A673 (cell line): Measurements from ENCODE around the gene TASOR. TPM values are rescaled to one million over a fixed set of nuclear protein-coding genes. Genes with fewer than 3 reads are reported as not detected.

Experiments used
- BruUV-seq: library from RNA; stranded (reverse); fragments of 400-500 nt; replicated peaks from 2 replicates; lab custom pipeline; 2021; lab: Mats Ljungman, UMichigan
- CTCF ChIA-PET: fragments of 300-600 bp; sonication (Branson Sonifier 250); formaldehyde crosslinking; loops from one replicate; lab custom pipeline; 2022; ENCODE audit warnings: antibody characterized with exemption; lab: Charles Lee
- POLR2A ChIA-PET: fragments of 300-600 bp; sonication (Branson Sonifier 250); formaldehyde crosslinking; loops from one replicate; lab custom pipeline; 2022; ENCODE audit warnings: antibody characterized with exemption; ENCODE audit not compliant: low non-redundant PET; lab: Charles Lee
- DNase-seq: peaks from one replicate; pipeline ENCODE4 v3.0.0-alpha.2; 2015; ENCODE audit warnings: low spot score
- H3K27ac ChIP-seq: fragments of 200-600 bp; sonication (generic); 2 replicates; pipeline ENCODE4 v1.5.1; 2016; ENCODE audit warnings: mixed run types, low read depth, mild to moderate bottlenecking, mixed read lengths, antibody characterized with exemption, low read length; ENCODE audit not compliant: poor library complexity, severe bottlenecking
- H3K27me3 ChIP-seq: fragments of 200-600 bp; sonication (generic); replicated peaks from 2 replicates; pipeline ENCODE4 v1.6.1; 2017; ENCODE audit warnings: mixed run types, low read depth, mild to moderate bottlenecking, mixed read lengths, antibody characterized with exemption, low read length; ENCODE audit not compliant: insufficient read depth, poor library complexity
- H3K36me3 ChIP-seq: fragments of 200-600 bp; sonication (generic); 2 replicates; pipeline ENCODE4 v1.6.1; 2016; ENCODE audit warnings: mixed run types, mild to moderate bottlenecking, mixed read lengths, antibody characterized with exemption, low read length; ENCODE audit not compliant: insufficient read depth, poor library complexity, severe bottlenecking
- H3K4me1 ChIP-seq: fragments of 200-600 bp; sonication (generic); 2 replicates; pipeline ENCODE4 v1.6.1; 2017; ENCODE audit warnings: mixed run types, mild to moderate bottlenecking, mixed read lengths, antibody characterized with exemption, low read length; ENCODE audit not compliant: insufficient read depth, poor library complexity, severe bottlenecking
- H3K4me3 ChIP-seq: fragments of 200-600 bp; sonication (generic); 2 replicates; pipeline ENCODE4 v1.5.1; 2016; ENCODE audit warnings: low read depth, mixed run types, mild to moderate bottlenecking, mixed read lengths, low read length; ENCODE audit not compliant: poor library complexity, severe bottlenecking
- H3K9me3 ChIP-seq: fragments of 200-600 bp; sonication (generic); 2 replicates; pipeline ENCODE4 v1.6.1; 2016; ENCODE audit warnings: mixed run types, low read depth, mild to moderate bottlenecking, mixed read lengths, antibody characterized with exemption, low read length; ENCODE audit not compliant: poor library complexity, severe bottlenecking
- EZH2 ChIP-seq: fragments of 200-600 bp; sonication (generic); IDR thresholded peaks from 2 replicates; pipeline ENCODE4 v1.6.1; 2017; ENCODE audit warnings: borderline replicate concordance, low read depth, mild to moderate bottlenecking, mixed read lengths, antibody characterized with exemption, low read length; ENCODE audit not compliant: poor library complexity, severe bottlenecking
- intact Hi-C: fragments of 100-400 bp; cut with micrococcal nuclease; formaldehyde crosslinking; loops from one replicate; pipeline ENCODE4 v1.10.0; 2022; ENCODE audit not compliant: unreplicated experiment
- total RNA-seq: library from RNA; stranded (reverse); gene quantifications from 2 replicates; pipeline ENCODE4 v1.2.3, GENCODE V29; 2021
- TF ChIP-seq, protein P1 (sequence below): fragments of 300-800, 200-600 bp; sonication (generic); conservative IDR thresholded peaks from 2 replicates; pipeline ENCODE4 v1.5.1; 2017; ENCODE audit warnings: low read depth, mild to moderate bottlenecking, antibody characterized with exemption, low read length, moderate library complexity, mixed read lengths

The TASOR gene
- total RNA-seq, 1 experiment from 2014 or later: 29.0 TPM

- CTCF ChIA-PET: no interaction called here
- intact Hi-C loops: no loop called here
- H3K4me1 ChIP-seq: no peaks in the 10 kb centered on the region
- TF ChIP-seq, protein P1, sequence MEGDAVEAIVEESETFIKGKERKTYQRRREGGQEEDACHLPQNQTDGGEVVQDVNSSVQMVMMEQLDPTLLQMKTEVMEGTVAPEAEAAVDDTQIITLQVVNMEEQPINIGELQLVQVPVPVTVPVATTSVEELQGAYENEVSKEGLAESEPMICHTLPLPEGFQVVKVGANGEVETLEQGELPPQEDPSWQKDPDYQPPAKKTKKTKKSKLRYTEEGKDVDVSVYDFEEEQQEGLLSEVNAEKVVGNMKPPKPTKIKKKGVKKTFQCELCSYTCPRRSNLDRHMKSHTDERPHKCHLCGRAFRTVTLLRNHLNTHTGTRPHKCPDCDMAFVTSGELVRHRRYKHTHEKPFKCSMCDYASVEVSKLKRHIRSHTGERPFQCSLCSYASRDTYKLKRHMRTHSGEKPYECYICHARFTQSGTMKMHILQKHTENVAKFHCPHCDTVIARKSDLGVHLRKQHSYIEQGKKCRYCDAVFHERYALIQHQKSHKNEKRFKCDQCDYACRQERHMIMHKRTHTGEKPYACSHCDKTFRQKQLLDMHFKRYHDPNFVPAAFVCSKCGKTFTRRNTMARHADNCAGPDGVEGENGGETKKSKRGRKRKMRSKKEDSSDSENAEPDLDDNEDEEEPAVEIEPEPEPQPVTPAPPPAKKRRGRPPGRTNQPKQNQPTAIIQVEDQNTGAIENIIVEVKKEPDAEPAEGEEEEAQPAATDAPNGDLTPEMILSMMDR: no peak
- TF ChIP-seq EZH2: no peak
- no peaks in the 10 kb centered on the region for H3K9me3 ChIP-seq
- no peak for DNase-seq
- H3K36me3 ChIP-seq: peaks cover 14% of the 10 kb centered on the region
- no peaks in the 10 kb centered on the region for H3K27me3 ChIP-seq
- no TSS peak for BruUV-seq
- POLR2A ChIA-PET: no interaction called here
- no peak overlapping the region for H3K27ac ChIP-seq
- H3K4me3 ChIP-seq: no peak overlapping the region
These were observed 37.7 kb downstream of the TASOR start for GRCh38 chr3:56645407-56645806.

DNA sequence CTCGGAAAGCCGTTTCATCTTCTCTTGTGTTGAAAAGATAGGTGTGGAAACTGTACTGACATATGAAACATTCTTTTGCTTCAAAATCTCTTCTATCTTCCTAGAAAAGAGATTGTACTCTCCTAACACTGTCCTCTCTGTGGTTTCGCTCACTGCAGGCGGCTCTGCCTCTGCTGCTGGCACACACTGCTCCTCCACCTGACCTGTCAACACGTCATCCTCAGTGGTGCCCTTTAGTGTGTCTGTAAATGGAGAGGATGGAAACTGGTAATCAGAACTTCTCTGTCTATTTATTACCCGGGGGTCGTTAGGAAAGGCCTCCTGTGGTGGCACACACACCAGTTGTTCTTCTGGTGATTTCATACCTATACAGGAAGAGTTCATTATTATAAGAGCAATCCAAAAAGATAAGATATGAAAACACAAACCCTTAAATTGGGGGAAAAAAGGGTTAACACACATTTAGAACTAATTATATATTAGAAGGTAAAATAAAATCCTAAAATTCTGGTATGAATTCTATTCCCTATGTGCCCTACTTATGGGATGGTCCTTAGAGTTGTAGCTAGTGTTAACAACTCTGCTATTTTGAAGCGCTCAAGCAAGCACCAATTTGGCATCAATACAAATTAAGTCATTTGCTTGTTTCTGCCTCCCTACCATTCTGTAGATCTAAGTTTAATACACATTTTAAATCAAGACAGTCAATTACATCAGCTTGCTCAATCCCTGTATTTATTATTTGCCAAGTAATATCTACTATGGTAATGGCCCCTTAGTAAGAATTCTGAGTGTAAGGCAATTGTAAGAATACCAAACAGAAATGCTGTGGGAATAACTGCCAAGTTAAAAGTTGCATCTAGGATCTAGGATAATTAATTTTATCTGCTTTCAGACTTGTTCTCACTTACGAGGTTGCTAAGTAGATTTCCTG lies 49.2 kb downstream of the TASOR start:
- DNase-seq: no peak
- peaks cover 6% of the 10 kb centered on the region for H3K36me3 ChIP-seq

More for the DNA sequence above, 49.2 kb downstream of the TASOR start:
- POLR2A ChIA-PET: no interaction called here
- no peaks in the 10 kb centered on the region for H3K4me1 ChIP-seq
- intact Hi-C loops: no loop called here
- TF ChIP-seq, protein P1: no peak
- TF ChIP-seq EZH2: no peak
- H3K9me3 ChIP-seq: no peaks in the 10 kb centered on the region
- no peaks in the 10 kb centered on the region for H3K27me3 ChIP-seq
- no peak overlapping the region for H3K27ac ChIP-seq
- no TSS peak for BruUV-seq
- no peak overlapping the region for H3K4me3 ChIP-seq
- CTCF ChIA-PET: no interaction called here

Other genes with a start within 250 kb of the TASOR start
- 0.90 and 1.4 TPM in 2 replicates for gene ERC2, start 214.8 kb downstream of the TASOR start, total RNA-seq
- 15.6 and 16.6 TPM in 2 replicates for gene CCDC66, start 126.1 kb downstream of the TASOR start, total RNA-seq
- 1.3 and 2.1 TPM in 2 replicates for gene ARHGEF3, start 118.7 kb upstream of the TASOR start, total RNA-seq